HG02678 (cell line): ENCODE data around the gene CABP2.
A peak's percentile ranks its signal among the peaks of the same experiment; 100 is the strongest.
"Not testable (repeated sequence)": the region's sequence is repeated elsewhere in the genome, so short reads cannot be mapped to it uniquely, and the experiment has no call there.

Experiments used
- ATAC-seq: cut with Tn5 transposase; IDR thresholded peaks from one replicate; pipeline ENCODE4 v1.9.1; 2021; ENCODE audit warnings: mild to moderate bottlenecking, moderate library complexity; ENCODE audit not compliant: unreplicated experiment

The CABP2 gene

GRCh38 chr11:67495234-67496005, 27.8 kb downstream of the CABP2 start:
- no peak for ATAC-seq

GRCh38 chr11:67494371-67495233, 28.6 kb downstream of the CABP2 start:
- ATAC-seq, result no peak

GRCh38 chr11:67493548-67494370, 29.5 kb downstream of the CABP2 start:
- ATAC-seq, result no peak

GRCh38 chr11:67492801-67493547, 30.3 kb downstream of the CABP2 start:
- no peak for ATAC-seq

- ATAC-seq, result no peak
Observed at GRCh38 chr11:67492069-67492727, 31.0 kb downstream of the CABP2 start.

- ATAC-seq, result no peak
Observed at GRCh38 chr11:67491276-67492068, 31.8 kb downstream of the CABP2 start.

GRCh38 chr11:67490727-67491065, 32.5 kb downstream of the CABP2 start:
- ATAC-seq, result no peak

GRCh38 chr11:67489885-67490726, 33.1 kb downstream of the CABP2 start:
- no peak for ATAC-seq

- no peak for ATAC-seq
Observed at GRCh38 chr11:67489203-67489884, 33.9 kb downstream of the CABP2 start.

GRCh38 chr11:67486481-67487195, 36.6 kb downstream of the CABP2 start:
- ATAC-seq, result peak; percentile 35

- ATAC-seq, result not testable (repeated sequence)
Observed at GRCh38 chr11:67485873-67486361, 37.3 kb downstream of the CABP2 start.

GRCh38 chr11:67484847-67485311, 38.4 kb downstream of the CABP2 start:
- no peak for ATAC-seq

- no peak for ATAC-seq
Observed at GRCh38 chr11:67483831-67484665, 39.2 kb downstream of the CABP2 start.

GRCh38 chr11:67482827-67483798, 40.1 kb downstream of the CABP2 start, which contains the start of gene AIP:
Gene AIP, plus strand, starts transcription at chr11:67483026. Its CDS starts 133 bp downstream, at chr11:67483159.
- ATAC-seq, result peak; percentile 69
